NCI-H510A (cell line): ENCODE results near the gene NRXN2.
"Not testable (repeated sequence)": the region's sequence is repeated elsewhere in the genome, so short reads cannot be mapped to it uniquely, and the experiment has no call there.

Source experiments
- DNase-seq: peaks from one replicate; lab custom pipeline; 2025; lab: John Stamatoyannopoulos, UW

The NRXN2 gene

DNA sequence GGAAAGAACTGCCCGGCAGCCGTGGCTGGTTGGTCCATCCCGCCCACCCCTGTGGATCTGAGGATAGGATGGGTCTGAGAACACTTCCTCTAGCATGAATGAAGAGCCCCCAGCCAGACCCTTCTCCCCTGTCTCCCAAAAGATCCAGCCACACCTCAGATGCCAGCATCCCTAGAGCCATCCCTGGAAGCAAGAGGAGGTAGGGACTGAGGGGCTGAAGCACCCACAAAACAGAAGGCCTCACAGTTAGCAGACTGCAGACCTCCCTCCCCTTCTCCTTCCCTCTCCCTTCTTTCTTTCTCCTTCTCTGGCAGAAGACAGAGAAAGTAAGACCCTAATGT is 1.7 kb downstream of the NRXN2 start:
- no peak for DNase-seq

GRCh38 chr11:64720640-64721358 is 2.2 kb downstream of the NRXN2 start:
- no peak for DNase-seq

DNA sequence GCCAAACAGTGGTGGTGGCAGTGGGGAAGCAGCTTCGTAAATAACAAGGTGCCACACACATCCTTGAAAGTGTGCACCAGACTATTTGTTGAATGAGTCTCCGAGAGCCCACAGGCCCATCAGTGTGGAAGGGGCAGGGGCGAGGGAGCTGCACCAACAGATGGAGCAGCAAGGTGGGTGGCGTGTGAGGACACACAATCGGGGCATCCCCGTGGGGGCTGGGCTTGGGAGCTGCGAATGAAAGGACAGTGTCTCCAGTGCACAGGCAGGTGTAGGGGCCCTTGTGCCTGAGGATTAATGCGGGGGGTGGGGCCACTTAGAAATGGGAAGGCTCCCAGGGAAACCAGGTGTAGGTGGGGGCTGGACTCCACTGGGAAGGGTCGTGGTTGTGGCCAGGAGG is 2.8 kb downstream of the NRXN2 start:
- no peak for DNase-seq

DNA sequence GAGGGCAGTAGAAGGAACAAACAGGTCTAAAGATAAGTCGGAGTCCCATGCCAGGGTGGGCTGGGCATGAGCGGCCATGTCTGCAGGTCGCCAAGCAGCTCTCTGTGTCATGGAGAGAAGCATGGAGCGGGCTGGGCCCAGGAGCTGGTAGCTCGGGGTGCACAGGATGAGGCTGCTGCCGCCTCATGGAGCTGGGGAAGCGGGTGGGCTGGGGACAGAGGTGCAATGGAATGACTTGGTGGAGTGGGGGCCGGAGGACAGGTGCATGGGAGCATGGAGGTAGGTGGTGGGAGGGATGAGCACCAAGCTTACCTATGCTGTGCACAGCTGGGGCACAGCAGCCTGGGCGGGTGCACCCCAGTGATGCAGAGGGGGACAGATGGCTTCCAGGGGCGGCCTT is 3.6 kb downstream of the NRXN2 start:
- DNase-seq = no peak

DNA sequence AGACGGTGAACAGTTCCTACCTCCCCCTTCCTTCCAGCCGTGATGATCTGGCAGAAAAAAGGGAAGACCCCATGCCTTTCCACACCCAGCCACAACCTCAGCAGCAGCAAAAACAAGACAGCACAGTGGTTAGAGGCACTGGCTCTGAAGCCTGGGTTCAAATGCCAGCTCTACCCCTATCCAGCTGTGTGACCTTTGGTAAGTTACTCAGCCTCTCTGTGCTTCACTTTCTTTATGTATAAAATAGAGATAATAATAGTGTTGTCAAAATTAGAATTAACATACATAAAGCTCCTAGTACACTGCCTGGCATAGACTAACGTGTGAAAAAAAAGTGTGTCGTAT is 4.2 kb downstream of the NRXN2 start:
- DNase-seq = no peak

DNA sequence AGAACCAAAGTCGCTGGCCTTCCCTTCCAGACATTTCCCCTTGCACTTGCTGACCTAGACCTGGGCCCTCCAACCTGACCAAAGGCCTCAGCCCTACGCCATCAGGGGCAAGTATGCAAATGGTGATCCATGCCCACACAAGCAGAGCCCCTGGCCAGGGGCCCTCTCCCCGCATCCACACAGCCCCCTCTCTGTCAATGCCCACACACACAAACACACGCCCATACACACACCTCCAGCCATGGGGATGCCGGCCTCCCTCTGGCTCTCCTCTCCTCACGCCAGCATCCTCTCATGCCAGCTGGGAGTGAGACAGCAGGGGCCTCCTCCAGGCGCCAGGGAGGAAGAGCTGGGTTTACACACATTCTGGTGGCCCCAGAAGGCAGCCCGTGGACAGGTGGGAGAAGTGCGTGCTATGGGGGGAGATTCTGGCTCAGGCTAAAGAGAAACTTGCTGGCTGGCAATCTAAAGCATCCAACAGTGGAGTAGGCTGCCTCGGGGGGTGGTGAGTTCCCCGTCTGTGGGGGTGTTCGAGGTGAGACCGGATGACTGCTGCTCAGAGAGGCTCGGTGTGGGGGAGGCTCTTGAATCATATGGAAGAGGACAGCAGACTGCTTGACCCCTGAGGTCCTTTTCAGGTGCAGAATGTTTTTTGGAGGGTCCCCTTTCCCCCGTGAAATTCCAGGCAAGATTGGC is 4.8 kb downstream of the NRXN2 start:
- DNase-seq = no peak

- no peak for DNase-seq
Measured at GRCh38 chr11:64717268-64717578, 5.8 kb downstream of the NRXN2 start.

- DNase-seq = no peak
Measured at GRCh38 chr11:64716473-64717267, 6.3 kb downstream of the NRXN2 start.

- DNase-seq = no peak
Measured at GRCh38 chr11:64715756-64716472, 7.1 kb downstream of the NRXN2 start.

- no peak for DNase-seq
Measured at GRCh38 chr11:64715110-64715509, 7.9 kb downstream of the NRXN2 start.

GRCh38 chr11:64714666-64715065 is 8.3 kb downstream of the NRXN2 start:
- DNase-seq = no peak

DNA sequence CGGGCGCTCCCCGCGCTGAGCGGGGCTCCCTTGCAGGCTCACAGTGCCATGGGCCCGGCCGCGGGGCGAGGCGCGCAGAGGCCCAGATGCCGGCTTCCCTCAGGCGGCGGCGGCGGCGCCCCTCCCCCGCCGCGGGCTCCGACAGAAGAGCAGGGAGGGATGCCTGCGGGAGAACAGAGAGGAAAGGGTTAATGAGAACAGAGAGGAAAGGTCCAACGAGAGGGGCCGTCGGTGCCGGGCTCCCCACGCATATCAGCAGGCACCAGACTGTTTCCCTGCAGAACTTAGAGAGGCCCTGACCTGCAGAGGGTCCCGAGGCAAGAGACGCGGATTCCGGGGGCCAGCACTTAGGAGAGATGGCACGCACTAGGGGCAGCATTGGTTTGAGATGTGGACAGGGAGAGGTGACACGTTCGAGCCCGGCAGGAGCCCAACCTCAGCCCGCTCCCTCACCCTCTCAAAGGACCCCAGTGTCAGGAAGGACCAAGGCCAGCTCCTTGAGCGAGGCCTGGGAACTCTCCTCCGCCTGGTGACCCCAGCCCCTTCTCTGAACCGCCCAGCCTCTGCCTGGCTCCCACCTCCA is 9.1 kb downstream of the NRXN2 start:
- no peak for DNase-seq

GRCh38 chr11:64713016-64713707 is 9.8 kb downstream of the NRXN2 start:
- DNase-seq = no peak

DNA sequence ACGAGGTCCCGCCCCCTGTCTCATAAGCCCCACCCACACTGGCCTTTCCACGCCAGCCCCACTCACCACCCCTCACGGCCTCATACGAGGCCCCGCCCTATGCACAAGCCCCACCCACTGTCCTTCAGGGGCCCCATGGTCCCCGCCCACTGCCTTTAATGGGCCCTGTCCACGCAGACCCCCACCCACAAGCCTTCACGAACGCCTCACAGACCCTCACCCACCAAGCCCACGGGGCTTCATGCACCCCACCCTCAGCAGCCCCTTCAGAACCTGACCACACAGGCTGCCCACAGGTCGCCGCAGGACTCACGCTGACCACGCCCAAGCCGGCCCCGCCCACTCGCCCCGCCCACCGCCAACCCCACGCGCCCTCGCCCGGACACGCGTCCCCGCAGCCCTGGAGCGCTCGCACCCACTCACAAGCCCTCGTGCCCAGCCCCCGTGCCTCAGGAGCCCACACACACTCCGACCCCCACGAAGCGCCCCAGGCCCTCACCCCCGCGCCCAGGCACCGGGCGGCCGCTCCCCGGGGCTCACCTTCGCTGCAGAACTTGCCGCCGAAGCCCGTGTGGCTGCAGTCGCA is 10.5 kb downstream of the NRXN2 start:
- DNase-seq = no peak

DNA sequence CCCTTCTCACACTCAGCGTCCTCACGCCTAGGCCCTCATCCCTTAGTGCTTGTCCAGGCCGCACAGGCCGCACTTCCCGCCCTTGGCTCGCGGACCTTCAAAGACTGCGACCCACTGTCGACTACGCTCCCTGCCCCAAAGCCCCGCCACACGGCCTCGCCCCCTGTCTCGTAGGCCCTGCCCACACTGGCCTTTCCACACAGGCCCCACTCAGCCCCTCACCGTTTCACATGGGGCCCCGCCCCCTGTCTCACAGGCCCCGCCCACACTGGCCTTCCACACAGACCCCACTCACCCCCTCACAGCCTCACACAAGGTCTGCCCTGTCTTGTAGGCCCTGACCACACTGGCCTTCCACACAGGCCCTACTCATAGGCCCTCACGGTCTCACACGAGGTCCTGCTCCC is 11.0 kb downstream of the NRXN2 start:
- DNase-seq = no peak

- DNase-seq = no peak
Measured at GRCh38 chr11:64711138-64711955, 11.7 kb downstream of the NRXN2 start.

DNA sequence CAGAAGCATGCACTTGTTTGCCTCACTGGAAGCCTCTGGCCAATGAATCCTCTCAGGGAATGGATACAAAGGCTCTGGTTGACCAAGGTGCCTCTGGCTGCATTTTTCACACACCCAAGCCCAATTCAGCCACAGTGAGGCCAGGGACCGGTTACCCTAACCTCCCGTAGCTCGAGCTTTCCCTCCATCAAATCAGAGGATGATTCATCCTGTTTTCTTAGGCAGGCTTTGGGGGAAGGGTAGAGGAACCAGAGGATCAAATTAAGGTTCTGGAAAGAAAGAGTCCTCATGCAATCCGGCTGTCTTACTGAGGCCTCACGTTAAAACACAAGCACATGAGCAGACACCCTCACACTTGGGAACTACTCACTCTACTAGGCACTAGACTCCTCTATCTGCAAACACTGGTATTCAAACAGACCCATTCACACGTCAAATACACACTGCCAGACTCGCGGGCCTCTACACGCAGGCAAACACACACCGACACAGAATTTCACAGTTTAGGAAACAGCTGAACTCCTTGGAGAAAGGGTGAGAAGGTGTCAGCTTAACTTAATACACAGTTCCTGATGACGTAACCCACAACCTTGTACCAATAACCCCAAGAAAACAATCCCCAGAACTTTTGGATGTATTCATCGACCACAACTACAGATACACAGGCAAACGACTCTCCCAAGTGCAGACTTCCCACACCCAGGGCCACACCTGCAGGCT is 12.4 kb downstream of the NRXN2 start:
- no peak for DNase-seq

- no peak for DNase-seq
Measured at GRCh38 chr11:64705501-64705900, 17.5 kb downstream of the NRXN2 start.

DNA sequence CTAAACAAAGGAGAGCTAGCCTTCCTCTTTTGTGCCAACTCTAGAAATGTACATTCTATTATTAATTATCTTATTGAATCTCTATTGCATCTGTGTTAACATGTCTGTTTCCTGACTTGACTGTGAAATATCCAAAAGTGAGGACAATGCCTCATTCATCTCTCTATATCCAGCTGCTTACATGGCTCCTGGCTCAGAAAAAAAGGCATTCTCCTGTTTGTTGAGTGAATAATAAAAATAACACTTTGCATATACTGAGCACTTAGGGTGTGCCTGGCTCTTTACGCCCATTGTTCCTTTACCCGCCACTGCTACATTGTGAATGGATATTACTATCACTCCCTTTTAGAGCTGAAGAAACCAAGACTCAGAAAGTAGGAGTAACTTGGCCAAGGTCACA is 19.9 kb downstream of the NRXN2 start:
- no peak for DNase-seq

- DNase-seq = not testable (repeated sequence)
Measured at GRCh38 chr11:64701956-64702355, 21.0 kb downstream of the NRXN2 start.
